DOHH2 (cell line): ENCODE data around the gene CDHR2.
A peak's percentile ranks its signal among the peaks of the same experiment; 100 is the strongest.
"Not testable (repeated sequence)": the region's sequence is repeated elsewhere in the genome, so short reads cannot be mapped to it uniquely, and the experiment has no call there.

Source experiments
- H3F3A ChIP-seq: fragments of 200-600 bp; sonication (generic), shearing (Covaris generic); 2 replicates; pipeline ENCODE4 v1.6.0; 2016; ENCODE audit warnings: antibody characterized with exemption, mild to moderate bottlenecking; ENCODE audit not compliant: control insufficient read depth, insufficient read depth
- H3K27ac ChIP-seq: fragments of 200-600 bp; sonication (generic); 2 replicates; pipeline ENCODE4 v1.5.1; 2014; ENCODE audit warnings: low read depth, mild to moderate bottlenecking, low read length, moderate library complexity
- H3K27me3 ChIP-seq: fragments of 200-600 bp; sonication (generic); 2 replicates; pipeline ENCODE4 v1.6.1; 2014; ENCODE audit warnings: mild to moderate bottlenecking, low read length, mixed read lengths; ENCODE audit not compliant: control insufficient read depth
- H3K36me3 ChIP-seq: fragments of 200-600 bp; sonication (generic); 2 replicates; pipeline ENCODE4 v1.6.1; 2014; ENCODE audit warnings: mild to moderate bottlenecking, low read length, moderate library complexity, mixed read lengths; ENCODE audit not compliant: control insufficient read depth
- H3K4me1 ChIP-seq: fragments of 200-600 bp; sonication (generic); 2 replicates; pipeline ENCODE4 v1.6.1; 2014; ENCODE audit warnings: mild to moderate bottlenecking, low read length, mixed read lengths; ENCODE audit not compliant: control insufficient read depth
- H3K4me2 ChIP-seq: fragments of 200-600 bp; sonication (generic); 2 replicates; pipeline ENCODE4 v1.6.0; 2014; ENCODE audit warnings: mild to moderate bottlenecking, low read length, moderate library complexity
- H3K4me3 ChIP-seq: fragments of 200-600 bp; sonication (generic); 2 replicates; pipeline ENCODE4 v1.5.1; 2014; ENCODE audit warnings: mild to moderate bottlenecking, low read length, mixed read lengths
- H3K79me2 ChIP-seq: fragments of 200-600 bp; sonication (generic); 2 replicates; pipeline ENCODE4 v1.6.1; 2014; ENCODE audit warnings: mild to moderate bottlenecking, low read length, mixed read lengths; ENCODE audit not compliant: control insufficient read depth
- H3K9me2 ChIP-seq: fragments of 200-600 bp; sonication (generic); replicated peaks from 2 replicates; pipeline ENCODE4 v1.6.1; 2014; ENCODE audit warnings: mild to moderate bottlenecking, low read length, mixed read lengths; ENCODE audit not compliant: control insufficient read depth
- H3K9me3 ChIP-seq: fragments of 200-600 bp; sonication (generic); 2 replicates; pipeline ENCODE4 v1.6.1; 2014; ENCODE audit warnings: antibody characterized with exemption, low read length, mixed read lengths; ENCODE audit not compliant: control insufficient read depth, insufficient read depth
- H4K20me1 ChIP-seq: fragments of 200-600 bp; sonication (generic); 2 replicates; pipeline ENCODE4 v1.6.0; 2014; ENCODE audit warnings: low read depth, mild to moderate bottlenecking, antibody characterized with exemption, low read length, moderate library complexity; ENCODE audit not compliant: control insufficient read depth, insufficient read depth
- EZH2phosphoT487 ChIP-seq: fragments of 200-600 bp; sonication (generic); IDR thresholded peaks from 2 replicates; pipeline ENCODE4 v1.6.1; 2017; ENCODE audit warnings: borderline replicate concordance, mild to moderate bottlenecking, antibody characterized with exemption, low read length, moderate library complexity, mixed read lengths
- TF ChIP-seq, protein P1 (sequence below): fragments of 200-600 bp; sonication (generic); IDR thresholded peaks from one replicate; pipeline ENCODE4 v1.5.1; 2014; ENCODE audit warnings: antibody characterized with exemption, mild to moderate bottlenecking, low read depth, low read length; ENCODE audit not compliant: poor library complexity, severe bottlenecking

The CDHR2 gene

DNA sequence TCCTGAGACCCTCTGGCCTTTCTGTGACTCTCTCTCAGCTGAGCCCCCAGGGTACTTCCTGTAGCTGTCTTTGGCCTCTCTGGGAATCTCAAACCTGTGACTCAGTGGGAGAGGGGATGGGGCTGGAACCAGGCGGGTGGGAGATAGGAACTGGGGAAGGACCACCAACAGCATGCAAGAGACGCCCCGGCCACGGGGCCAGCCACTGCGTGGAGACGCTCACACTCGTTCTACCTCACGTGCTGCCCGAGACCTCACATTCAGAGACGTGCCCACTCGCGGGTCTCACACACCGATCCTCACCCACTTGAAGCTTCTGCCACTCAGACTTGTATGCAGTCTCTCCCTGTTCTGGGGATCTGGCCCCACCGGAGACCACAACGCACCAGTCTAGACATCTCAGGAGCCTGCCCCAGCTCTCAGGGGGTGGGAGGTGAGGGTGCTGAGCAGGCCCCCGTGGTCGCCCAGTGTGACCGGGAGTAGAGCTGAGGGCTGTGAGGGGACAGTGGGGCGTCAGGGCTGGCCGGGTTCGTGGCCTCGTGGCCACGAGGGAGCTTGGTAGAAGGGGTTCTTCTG, 47.0 kb downstream of the CDHR2 start:
- Histone ChIP-seq H3F3A (peaks cover 4% of the 10 kb centered on the region; the same call in 1 of the 2 replicates), H3K27ac (no peak overlapping the region), H3K36me3 (peaks cover 17% of the 10 kb centered on the region), H3K27me3 (no peaks in the 10 kb centered on the region), H3K9me2 (no peaks in the 10 kb centered on the region), H3K4me2 (peak overlapping the region; percentile 10; the same call in 1 of the 2 replicates), H4K20me1 (no peaks in the 10 kb centered on the region), H3K4me1 (no peaks in the 10 kb centered on the region), H3K9me3 (peaks cover 12% of the 10 kb centered on the region; the same call in 1 of the 2 replicates), H3K79me2 (no peaks in the 10 kb centered on the region), H3K4me3 (no peak overlapping the region)
- TF ChIP-seq, protein P1, sequence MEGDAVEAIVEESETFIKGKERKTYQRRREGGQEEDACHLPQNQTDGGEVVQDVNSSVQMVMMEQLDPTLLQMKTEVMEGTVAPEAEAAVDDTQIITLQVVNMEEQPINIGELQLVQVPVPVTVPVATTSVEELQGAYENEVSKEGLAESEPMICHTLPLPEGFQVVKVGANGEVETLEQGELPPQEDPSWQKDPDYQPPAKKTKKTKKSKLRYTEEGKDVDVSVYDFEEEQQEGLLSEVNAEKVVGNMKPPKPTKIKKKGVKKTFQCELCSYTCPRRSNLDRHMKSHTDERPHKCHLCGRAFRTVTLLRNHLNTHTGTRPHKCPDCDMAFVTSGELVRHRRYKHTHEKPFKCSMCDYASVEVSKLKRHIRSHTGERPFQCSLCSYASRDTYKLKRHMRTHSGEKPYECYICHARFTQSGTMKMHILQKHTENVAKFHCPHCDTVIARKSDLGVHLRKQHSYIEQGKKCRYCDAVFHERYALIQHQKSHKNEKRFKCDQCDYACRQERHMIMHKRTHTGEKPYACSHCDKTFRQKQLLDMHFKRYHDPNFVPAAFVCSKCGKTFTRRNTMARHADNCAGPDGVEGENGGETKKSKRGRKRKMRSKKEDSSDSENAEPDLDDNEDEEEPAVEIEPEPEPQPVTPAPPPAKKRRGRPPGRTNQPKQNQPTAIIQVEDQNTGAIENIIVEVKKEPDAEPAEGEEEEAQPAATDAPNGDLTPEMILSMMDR: no peak
- TF ChIP-seq EZH2phosphoT487: no peak

DNA sequence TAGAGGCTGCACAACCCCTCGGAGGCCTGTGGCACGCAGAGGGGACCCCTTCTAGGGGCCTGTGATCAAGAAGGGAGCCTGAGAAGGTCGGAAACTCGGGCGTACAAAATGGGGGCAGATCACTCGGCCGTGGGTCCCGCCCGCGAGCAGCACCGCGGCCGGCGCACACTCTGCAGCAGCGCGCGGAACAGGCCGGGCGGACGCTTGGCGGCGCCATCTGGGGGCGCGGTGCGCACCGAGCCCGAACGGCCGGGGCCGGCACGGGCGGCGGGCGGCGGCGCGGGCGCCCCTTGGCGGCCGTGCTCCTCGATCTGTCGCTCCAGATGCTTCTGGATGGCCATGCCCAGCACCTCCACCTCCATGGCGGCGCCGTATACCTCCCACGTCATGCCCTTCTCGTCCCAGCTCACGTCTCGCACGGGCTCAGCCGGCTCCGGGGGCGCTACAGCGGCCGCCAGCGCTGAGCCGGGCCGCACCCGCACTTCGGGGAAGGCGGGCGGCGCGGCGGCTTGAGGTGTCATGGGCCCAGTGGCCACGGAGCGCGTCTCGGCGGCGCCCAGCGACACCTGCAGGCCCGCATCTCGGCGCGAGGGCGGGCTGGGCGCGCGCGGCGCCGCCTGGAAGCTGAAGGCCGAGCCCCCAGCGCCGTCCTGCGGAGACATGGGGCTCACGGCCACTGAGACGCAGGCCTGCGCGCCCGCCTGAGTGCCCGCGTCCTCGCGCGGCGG, 47.7 kb downstream of the CDHR2 start:
- Histone ChIP-seq H3K9me3 (peaks cover 9% of the 10 kb centered on the region; the same call in 1 of the 2 replicates), H3K4me1 (no peaks in the 10 kb centered on the region), H4K20me1 (no peaks in the 10 kb centered on the region), H3K79me2 (no peaks in the 10 kb centered on the region), H3F3A (peaks cover 4% of the 10 kb centered on the region; the same call in 1 of the 2 replicates), H3K4me3 (0 out of 2 replicates have a peak overlapping the region, but pooled peaks have one; percentile 26), H3K9me2 (no peaks in the 10 kb centered on the region), H3K36me3 (peaks cover 17% of the 10 kb centered on the region), H3K27ac (no peak overlapping the region), H3K27me3 (no peaks in the 10 kb centered on the region), H3K4me2 (peak overlapping the region; percentile 41)
- TF ChIP-seq, protein P1: no peak
- no peak for TF ChIP-seq EZH2phosphoT487

DNA sequence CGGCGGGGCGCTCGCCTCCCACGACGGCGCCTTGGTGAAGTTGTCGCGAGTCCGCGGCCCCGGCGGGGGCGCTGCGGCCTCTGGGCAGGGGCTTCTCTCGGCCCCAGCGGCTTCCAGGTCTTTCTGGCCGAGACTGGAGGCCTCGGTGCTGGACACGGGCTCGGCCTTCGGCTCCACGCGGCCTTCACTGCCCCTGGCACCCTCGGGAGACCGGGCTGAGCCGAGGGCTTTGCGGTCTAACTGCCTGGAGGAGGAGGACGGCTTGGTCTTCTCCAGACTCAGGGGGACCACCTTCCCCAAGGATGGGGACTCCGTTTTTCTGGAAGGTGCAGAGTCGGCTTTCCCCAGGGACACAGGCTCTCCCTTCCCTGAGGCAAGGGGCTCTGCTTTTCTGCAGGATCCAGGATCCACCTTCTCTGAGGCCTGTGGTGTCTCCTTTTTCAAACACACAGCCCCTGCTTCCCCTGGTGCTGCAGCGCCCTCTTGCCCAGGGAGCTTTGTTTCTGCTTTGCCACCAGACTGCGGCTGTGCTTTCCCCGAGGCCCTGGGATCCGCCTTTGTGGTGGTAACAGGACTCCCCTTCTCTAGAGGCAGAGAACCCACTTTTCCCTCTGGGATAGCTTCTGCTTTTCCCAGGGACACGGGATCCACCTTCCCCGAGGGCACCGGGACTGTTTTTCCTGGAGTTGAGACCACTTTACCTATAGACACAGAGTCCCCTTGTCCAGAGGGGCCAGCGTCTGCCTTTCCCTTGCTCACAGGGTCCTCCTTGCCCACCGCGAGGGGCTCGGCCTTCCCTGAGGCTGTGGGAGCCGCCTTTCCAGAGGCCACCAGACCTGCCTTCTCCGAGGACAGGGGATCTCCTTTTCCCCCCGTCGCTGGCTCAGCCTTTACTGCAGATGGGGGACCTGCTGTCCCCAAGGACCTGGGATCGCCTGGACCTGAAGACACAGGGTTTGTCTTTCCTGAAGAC, 48.6 kb downstream of the CDHR2 start:
- no peaks in the 10 kb centered on the region for H3K9me2 ChIP-seq
- H3K4me2 ChIP-seq: no peak overlapping the region
- no peaks in the 10 kb centered on the region for H3K27me3 ChIP-seq
- peaks cover under 1% of the 10 kb centered on the region; the same call in 1 of the 2 replicates for H3K9me3 ChIP-seq
- H3K27ac ChIP-seq: no peak overlapping the region
- TF ChIP-seq, protein P1: no peak
- TF ChIP-seq EZH2phosphoT487: no peak
- H3K36me3 ChIP-seq: peaks cover 9% of the 10 kb centered on the region
- no peak overlapping the region for H3K4me3 ChIP-seq
- H3F3A ChIP-seq: no peaks in the 10 kb centered on the region
- no peaks in the 10 kb centered on the region for H3K79me2 ChIP-seq
- no peaks in the 10 kb centered on the region for H4K20me1 ChIP-seq
- H3K4me1 ChIP-seq: no peaks in the 10 kb centered on the region

DNA sequence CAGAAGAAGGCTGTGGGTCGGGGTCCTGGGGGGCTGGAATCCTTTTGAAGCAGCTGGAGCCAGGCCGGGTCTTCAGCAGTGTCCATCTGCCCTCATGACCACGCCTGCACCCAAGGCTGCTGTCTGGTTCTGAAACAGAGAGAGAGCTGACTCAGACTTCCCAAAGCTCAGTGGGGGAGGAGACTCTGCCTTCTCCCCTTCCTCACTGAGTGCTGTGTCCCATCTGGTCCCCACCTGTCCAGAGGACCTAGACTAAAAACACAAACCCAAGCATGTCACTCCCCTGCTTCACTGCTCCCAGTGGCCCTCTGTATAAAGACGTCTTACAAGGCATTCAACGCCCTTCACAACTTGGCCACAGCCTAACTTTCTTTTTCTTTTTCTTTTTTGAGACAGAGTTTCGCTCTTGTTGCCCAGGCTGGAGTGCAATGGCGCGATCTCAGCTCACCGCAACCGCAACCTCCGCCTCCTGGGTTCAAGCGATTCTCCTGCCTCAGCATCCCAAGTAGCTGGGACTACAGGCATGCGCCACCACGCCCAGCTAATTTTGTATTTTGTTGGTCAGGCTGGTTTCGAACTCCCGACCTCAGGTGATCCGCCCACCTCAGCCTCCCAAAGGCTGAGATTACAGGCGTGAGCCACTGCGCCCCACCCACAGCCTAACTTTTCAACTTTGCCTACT, 50.7 kb downstream of the CDHR2 start:
- H3K27me3 ChIP-seq, H3K4me3 ChIP-seq, H3K4me2 ChIP-seq, H3K36me3 ChIP-seq, H3F3A ChIP-seq, H3K9me2 ChIP-seq, H3K9me3 ChIP-seq, H4K20me1 ChIP-seq, H3K79me2 ChIP-seq, H3K27ac ChIP-seq, H3K4me1 ChIP-seq: not testable (repeated sequence)
